Measurements from ENCODE around the gene FUBP1. TPM values are rescaled to one million over a fixed set of nuclear protein-coding genes. Genes with fewer than 3 reads are reported as not detected.
"Not testable (repeated sequence)": the region's sequence is repeated elsewhere in the genome, so short reads cannot be mapped to it uniquely, and the experiment has no call there.

The FUBP1 gene
- total RNA-seq, 1 experiment from 2014 or later: 183 TPM

GRCh38 chr1:77926561-77927357 is 52.1 kb downstream of the FUBP1 start:
- no peak for DNase-seq
- Histone ChIP-seq H3K9me3 (no peaks in the 10 kb centered on the region), H3K4me3 (no peak overlapping the region), H3K36me3 (peaks cover 37% of the 10 kb centered on the region), H3K27me3 (no peaks in the 10 kb centered on the region)

GRCh38 chr1:77925956-77926355 is 52.9 kb downstream of the FUBP1 start:
- Histone ChIP-seq H3K9me3 (no peaks in the 10 kb centered on the region), H3K27me3 (no peaks in the 10 kb centered on the region), H3K36me3 (peaks cover 39% of the 10 kb centered on the region), H3K4me3 (no peak overlapping the region)
- DNase-seq: no peak

GRCh38 chr1:77925518-77925917 is 53.4 kb downstream of the FUBP1 start:
- no peak for DNase-seq
- Histone ChIP-seq H3K27me3 (no peaks in the 10 kb centered on the region), H3K36me3 (peaks cover 39% of the 10 kb centered on the region), H3K9me3 (no peaks in the 10 kb centered on the region), H3K4me3 (no peak overlapping the region)

GRCh38 chr1:77918918-77919317 is 60.0 kb downstream of the FUBP1 start:
- peaks cover 32% of the 10 kb centered on the region for H3K36me3 ChIP-seq
- DNase-seq, H3K9me3 ChIP-seq, H3K4me3 ChIP-seq, H3K27me3 ChIP-seq: not testable (repeated sequence)

- Histone ChIP-seq H3K4me3 (no peak overlapping the region), H3K27me3 (no peaks in the 10 kb centered on the region), H3K36me3 (peaks cover 3% of the 10 kb centered on the region; the same call in 1 of the 2 replicates), H3K9me3 (no peaks in the 10 kb centered on the region)
- DNase-seq: no peak
Observed at GRCh38 chr1:77910116-77910515, 68.8 kb downstream of the FUBP1 start.

GRCh38 chr1:77906624-77907023 is 72.2 kb downstream of the FUBP1 start:
- no peaks in the 10 kb centered on the region for H3K27me3 ChIP-seq
- H3K36me3 ChIP-seq: peaks cover 7% of the 10 kb centered on the region
- H3K9me3 ChIP-seq: no peaks in the 10 kb centered on the region
- H3K4me3 ChIP-seq: no peak overlapping the region
- no peak for DNase-seq

GRCh38 chr1:77906019-77906545 is 72.8 kb downstream of the FUBP1 start:
- peaks cover 7% of the 10 kb centered on the region for H3K36me3 ChIP-seq
- DNase-seq: no peak
- no peak overlapping the region for H3K4me3 ChIP-seq
- no peaks in the 10 kb centered on the region for H3K27me3 ChIP-seq
- H3K9me3 ChIP-seq: no peaks in the 10 kb centered on the region

GRCh38 chr1:77905603-77906002 is 73.3 kb downstream of the FUBP1 start:
- H3K36me3 ChIP-seq: peaks cover 7% of the 10 kb centered on the region
- DNase-seq: no peak
- no peak overlapping the region for H3K4me3 ChIP-seq
- no peaks in the 10 kb centered on the region for H3K9me3 ChIP-seq
- H3K27me3 ChIP-seq: no peaks in the 10 kb centered on the region

- no peak overlapping the region for H3K4me3 ChIP-seq
Observed at GRCh38 chr1:77900687-77901293, 78.1 kb downstream of the FUBP1 start.

GRCh38 chr1:77899647-77900320 is 79.1 kb downstream of the FUBP1 start:
- Histone ChIP-seq H3K4me3 (no peak overlapping the region), H3K36me3 (peaks cover 24% of the 10 kb centered on the region), H3K9me3 (peaks cover 5% of the 10 kb centered on the region; the same call in 1 of the 2 replicates), H3K27me3 (no peaks in the 10 kb centered on the region)
- no peak for DNase-seq

More at GRCh38 chr1:77900687-77901293, 78.1 kb downstream of the FUBP1 start:
- H3K36me3 ChIP-seq: peaks cover 16% of the 10 kb centered on the region
- no peaks in the 10 kb centered on the region for H3K27me3 ChIP-seq
- H3K9me3 ChIP-seq: peaks cover 2% of the 10 kb centered on the region; the same call in 1 of the 2 replicates
- peak; percentile 6 for DNase-seq

Other genes starting within 250 kb of the FUBP1 start
- gene USP33, start 219.2 kb downstream of the FUBP1 start, total RNA-seq (2014; rRNA removed; shearing (Covaris generic); ENCODE audit: low replicate concordance): 68.1 and 81.6 TPM in 2 replicates
- gene MIGA1, start 199.4 kb downstream of the FUBP1 start, total RNA-seq (2014; rRNA removed; shearing (Covaris generic); ENCODE audit: low replicate concordance): 2.7 and 3.5 TPM in 2 replicates
- gene NEXN, start 90.4 kb downstream of the FUBP1 start, total RNA-seq (2014; rRNA removed; shearing (Covaris generic); ENCODE audit: low replicate concordance): 2.4 and 3.3 TPM in 2 replicates
- 20.9 and 34.9 TPM in 2 replicates for gene DNAJB4, start 25.9 kb upstream of the FUBP1 start, total RNA-seq (2014; rRNA removed; shearing (Covaris generic); ENCODE audit: low replicate concordance)
- 0.10 TPM in 1 of 2 replicates, not detected in the other for gene GIPC2, start 66.9 kb upstream of the FUBP1 start, total RNA-seq (2014; rRNA removed; shearing (Covaris generic); ENCODE audit: low replicate concordance)

All from MG63 (cell line).